Measurements from ENCODE around the gene AP3B1.

The AP3B1 gene

DNA sequence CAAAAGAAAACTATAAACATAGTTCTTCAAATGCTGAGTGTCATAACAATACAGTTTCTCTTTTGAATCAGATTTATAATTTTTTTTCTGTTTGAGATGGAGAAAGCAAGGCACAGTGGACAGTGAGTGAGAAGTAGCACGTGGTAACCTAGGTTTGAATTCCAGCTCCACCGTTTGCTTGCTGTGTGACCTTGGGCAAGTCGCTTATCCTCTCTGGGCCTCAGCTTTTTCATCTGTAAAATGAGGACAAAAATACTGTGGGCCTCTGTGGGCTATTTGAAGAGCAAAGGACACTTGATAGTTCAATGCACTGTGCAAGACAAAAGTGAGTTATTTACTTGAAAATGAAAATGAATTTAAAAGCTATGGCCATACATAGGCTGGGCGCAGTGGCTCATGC, 330.7 kb downstream of the AP3B1 start:
- no peaks in the 10 kb centered on the region for H3K79me2 ChIP-seq (ENCODE audit: low read length)
- no peaks in the 10 kb centered on the region for H3K27me3 ChIP-seq (ENCODE audit: low read depth, low read length)
- no peak overlapping the region for H3K4me3 ChIP-seq (ENCODE audit: low read length)
- H3K4me2 ChIP-seq (ENCODE audit: low read length) = no peak overlapping the region
- no peaks in the 10 kb centered on the region for H3K36me3 ChIP-seq (replicated peaks; ENCODE audit: low read depth, low read length)
- TF ChIP-seq EZH2phosphoT487 (IDR thresholded peaks at IDR 0.05; ENCODE audit: low read depth) (no peak), CTCF (IDR thresholded peaks at IDR 0.05; ENCODE audit: low read depth, low read length) (no peak)
- no peaks in the 10 kb centered on the region for H3K4me1 ChIP-seq (ENCODE audit: low read length)
- no peak overlapping the region for H3K27ac ChIP-seq (ENCODE audit: low read length)
- no peaks in the 10 kb centered on the region for H4K20me1 ChIP-seq (ENCODE audit: insufficient read depth, low read length)
- no peaks in the 10 kb centered on the region for H3K9me3 ChIP-seq (ENCODE audit: insufficient read depth, low read length)
- H2AFZ ChIP-seq (ENCODE audit: low read depth, low read length) = no peak overlapping the region
- H3K9ac ChIP-seq (ENCODE audit: low read length) = no peak overlapping the region

DNA sequence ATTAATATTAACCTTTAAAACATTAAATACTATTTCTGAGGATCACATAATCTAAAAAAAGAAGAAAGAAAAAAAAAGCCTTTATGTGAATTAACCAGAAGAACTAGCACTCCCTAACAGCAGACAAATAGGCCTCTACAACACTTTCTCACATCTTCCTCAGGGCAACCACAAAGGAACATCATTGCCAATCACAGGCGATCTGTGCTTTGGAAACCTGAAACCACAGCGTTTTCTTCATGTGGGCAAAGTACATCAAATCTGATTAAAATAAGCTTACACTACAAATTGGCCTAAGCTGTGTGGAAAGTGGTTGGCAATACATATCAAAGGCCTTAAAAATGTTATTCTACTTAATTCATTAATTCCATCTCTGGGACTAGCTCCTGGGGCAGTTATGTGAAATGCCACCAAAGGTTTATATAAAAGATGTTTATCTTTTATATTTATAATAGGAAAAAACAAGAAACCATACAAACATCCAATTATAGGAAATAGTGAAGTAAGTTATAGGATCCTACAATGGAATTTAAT, 333.6 kb downstream of the AP3B1 start:
- H2AFZ ChIP-seq (ENCODE audit: low read depth, low read length) = no peak overlapping the region
- no peak overlapping the region for H3K4me2 ChIP-seq (ENCODE audit: low read length)
- H3K9me3 ChIP-seq (ENCODE audit: insufficient read depth, low read length) = no peaks in the 10 kb centered on the region
- H3K4me3 ChIP-seq (ENCODE audit: low read length) = no peak overlapping the region
- no peak overlapping the region for H3K9ac ChIP-seq (ENCODE audit: low read length)
- no peaks in the 10 kb centered on the region for H3K36me3 ChIP-seq (replicated peaks; ENCODE audit: low read depth, low read length)
- H4K20me1 ChIP-seq (ENCODE audit: insufficient read depth, low read length) = no peaks in the 10 kb centered on the region
- no peaks in the 10 kb centered on the region for H3K27me3 ChIP-seq (ENCODE audit: low read depth, low read length)
- TF ChIP-seq EZH2phosphoT487 (IDR thresholded peaks at IDR 0.05; ENCODE audit: low read depth) = no peak
- TF ChIP-seq CTCF (IDR thresholded peaks at IDR 0.05; ENCODE audit: low read depth, low read length) = no peak
- H3K4me1 ChIP-seq (ENCODE audit: low read length) = no peaks in the 10 kb centered on the region
- no peaks in the 10 kb centered on the region for H3K79me2 ChIP-seq (ENCODE audit: low read length)
- H3K27ac ChIP-seq (ENCODE audit: low read length) = no peak overlapping the region

- Histone ChIP-seq H3K27ac (ENCODE audit: low read length) (no peak overlapping the region), H2AFZ (ENCODE audit: low read depth, low read length) (no peak overlapping the region), H3K27me3 (ENCODE audit: low read depth, low read length) (no peaks in the 10 kb centered on the region), H3K4me1 (ENCODE audit: low read length) (no peaks in the 10 kb centered on the region), H3K9ac (ENCODE audit: low read length) (no peak overlapping the region), H3K4me2 (ENCODE audit: low read length) (no peak overlapping the region), H3K79me2 (ENCODE audit: low read length) (no peaks in the 10 kb centered on the region), H3K9me3 (ENCODE audit: insufficient read depth, low read length) (no peaks in the 10 kb centered on the region), H3K4me3 (ENCODE audit: low read length) (no peak overlapping the region), H4K20me1 (ENCODE audit: insufficient read depth, low read length) (no peaks in the 10 kb centered on the region), H3K36me3 (replicated peaks; ENCODE audit: low read depth, low read length) (no peaks in the 10 kb centered on the region)
- TF ChIP-seq EZH2phosphoT487 (IDR thresholded peaks at IDR 0.05; ENCODE audit: low read depth) (no peak), CTCF (IDR thresholded peaks at IDR 0.05; ENCODE audit: low read depth, low read length) (no peak)
Measured at GRCh38 chr5:77960305-77960704, 334.2 kb downstream of the AP3B1 start.

- H3K4me3 ChIP-seq (ENCODE audit: low read length) = no peak overlapping the region
- no peaks in the 10 kb centered on the region for H3K27me3 ChIP-seq (ENCODE audit: low read depth, low read length)
Measured at GRCh38 chr5:77958642-77959330, 335.7 kb downstream of the AP3B1 start.

More at GRCh38 chr5:77958642-77959330, 335.7 kb downstream of the AP3B1 start:
- Histone ChIP-seq H3K79me2 (ENCODE audit: low read length) (no peaks in the 10 kb centered on the region), H3K27ac (ENCODE audit: low read length) (no peak overlapping the region), H4K20me1 (ENCODE audit: insufficient read depth, low read length) (no peaks in the 10 kb centered on the region), H3K4me1 (ENCODE audit: low read length) (no peaks in the 10 kb centered on the region), H3K9me3 (ENCODE audit: insufficient read depth, low read length) (no peaks in the 10 kb centered on the region), H3K9ac (ENCODE audit: low read length) (no peak overlapping the region), H3K4me2 (ENCODE audit: low read length) (no peak overlapping the region), H3K36me3 (replicated peaks; ENCODE audit: low read depth, low read length) (no peaks in the 10 kb centered on the region), H2AFZ (ENCODE audit: low read depth, low read length) (no peak overlapping the region)
- TF ChIP-seq CTCF (IDR thresholded peaks at IDR 0.05; ENCODE audit: low read depth, low read length) (no peak), EZH2phosphoT487 (IDR thresholded peaks at IDR 0.05; ENCODE audit: low read depth) (no peak)

Data from OCI-LY3 (cell line).